Stomach (tissue), 4 donors: Measurements from ENCODE around the gene GRIN3A.

Source experiments
- POLR2A ChIP-seq, 4 donors: fragments of 450-650 bp; IDR thresholded peaks; one replicate each; pipeline ENCODE4 v1.6.1; 2016; ENCODE audit warnings: antibody characterized with exemption in 4 of 4, control low read depth in 2 of 4, mild to moderate bottlenecking in 1 of 4, moderate library complexity in 1 of 4
- TF ChIP-seq, protein P1 (sequence below), 7 experiments: fragments of 450-650 bp in 4 of 7; fragments of 200-600 bp in 3 of 7; sonication (generic) in 3 of 7; IDR thresholded peaks; one replicate each; pipeline ENCODE4 v1.5.1; 2016 to 2019; ENCODE audit warnings: antibody characterized with exemption in 7 of 7, control low read depth in 2 of 7, mild to moderate bottlenecking in 1 of 7

DNA sequence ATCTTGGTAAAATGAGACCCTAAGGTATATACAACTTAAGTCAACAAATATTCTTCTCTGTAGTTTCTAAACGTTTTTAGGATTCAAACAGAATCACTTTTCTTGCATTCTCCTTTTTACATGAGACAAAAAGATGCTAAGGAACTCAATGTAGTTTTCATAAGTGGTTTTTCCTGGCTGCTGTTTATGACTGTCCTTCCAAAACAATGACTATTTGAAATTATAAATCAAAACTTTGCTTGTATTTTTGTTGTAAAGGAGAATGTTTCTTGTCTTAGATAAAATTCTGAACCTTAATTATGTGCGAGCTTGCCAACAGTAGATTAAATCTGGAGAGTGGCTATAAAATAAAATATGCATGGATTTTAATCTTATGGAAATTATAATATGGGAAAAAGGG, 53.8 kb downstream of the GRIN3A start:
- TF ChIP-seq, protein P1, sequence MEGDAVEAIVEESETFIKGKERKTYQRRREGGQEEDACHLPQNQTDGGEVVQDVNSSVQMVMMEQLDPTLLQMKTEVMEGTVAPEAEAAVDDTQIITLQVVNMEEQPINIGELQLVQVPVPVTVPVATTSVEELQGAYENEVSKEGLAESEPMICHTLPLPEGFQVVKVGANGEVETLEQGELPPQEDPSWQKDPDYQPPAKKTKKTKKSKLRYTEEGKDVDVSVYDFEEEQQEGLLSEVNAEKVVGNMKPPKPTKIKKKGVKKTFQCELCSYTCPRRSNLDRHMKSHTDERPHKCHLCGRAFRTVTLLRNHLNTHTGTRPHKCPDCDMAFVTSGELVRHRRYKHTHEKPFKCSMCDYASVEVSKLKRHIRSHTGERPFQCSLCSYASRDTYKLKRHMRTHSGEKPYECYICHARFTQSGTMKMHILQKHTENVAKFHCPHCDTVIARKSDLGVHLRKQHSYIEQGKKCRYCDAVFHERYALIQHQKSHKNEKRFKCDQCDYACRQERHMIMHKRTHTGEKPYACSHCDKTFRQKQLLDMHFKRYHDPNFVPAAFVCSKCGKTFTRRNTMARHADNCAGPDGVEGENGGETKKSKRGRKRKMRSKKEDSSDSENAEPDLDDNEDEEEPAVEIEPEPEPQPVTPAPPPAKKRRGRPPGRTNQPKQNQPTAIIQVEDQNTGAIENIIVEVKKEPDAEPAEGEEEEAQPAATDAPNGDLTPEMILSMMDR (IDR thresholded peaks at IDR 0.05) = no peak
- no peak for TF ChIP-seq POLR2A (IDR thresholded peaks at IDR 0.05)
